Measurements from ENCODE around the gene CDC42. TPM values are rescaled to one million over a fixed set of nuclear protein-coding genes. Genes with fewer than 3 reads are reported as not detected.
"Not testable (repeated sequence)": the region's sequence is repeated elsewhere in the genome, so short reads cannot be mapped to it uniquely, and the experiment has no call there.

The CDC42 gene
- total RNA-seq = 100 to 1,000 TPM; 120 to 187 (median 171) TPM

DNA sequence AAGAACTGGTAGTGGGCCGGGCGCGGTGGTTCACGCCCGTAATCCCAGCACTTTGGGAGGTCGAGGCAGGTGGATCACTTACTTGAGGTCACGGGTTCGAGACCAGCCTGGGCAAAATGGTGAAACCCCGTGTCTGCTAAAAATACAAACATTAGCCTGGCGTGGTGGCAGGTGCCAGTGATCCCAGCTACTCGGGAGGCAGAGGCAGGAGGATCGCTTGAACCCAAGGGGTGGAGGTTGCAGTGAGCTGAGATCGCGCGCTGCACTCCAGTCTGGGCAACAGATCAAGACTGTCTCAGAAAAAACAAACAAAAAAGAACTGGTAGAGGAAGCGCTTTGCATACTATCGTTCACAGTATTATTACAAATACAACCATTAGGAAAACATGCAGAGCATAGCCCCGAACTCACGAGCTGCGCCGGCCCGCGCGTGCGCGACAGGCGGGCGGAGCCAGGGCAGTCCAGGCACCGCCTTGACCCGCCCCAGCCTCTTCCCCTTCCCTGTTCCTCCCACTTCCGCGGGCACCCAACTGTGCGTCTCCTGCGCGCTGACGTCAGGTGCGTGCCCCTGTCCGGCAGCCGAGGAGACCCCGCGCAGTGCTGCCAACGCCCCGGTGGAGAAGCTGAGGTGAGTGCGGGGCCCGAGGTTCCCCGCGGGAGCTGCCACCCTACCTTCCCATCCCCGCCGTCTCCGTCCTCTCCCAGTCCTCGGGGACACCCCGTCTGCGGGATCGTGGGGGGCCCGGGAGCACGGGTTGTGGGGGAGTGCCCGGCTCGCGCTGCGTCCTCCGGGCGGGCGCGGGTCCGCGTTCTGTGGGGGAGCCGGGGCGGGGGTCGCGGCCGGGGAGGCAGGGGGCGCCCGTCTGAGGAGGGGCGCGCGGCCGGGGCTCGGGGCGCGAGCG is at the start of gene CDC42:
Gene CDC42 (plus strand): TSS at position 595 of the 902 bp plus-strand sequence. CDS start 25,770 bp downstream, outside the sequence.
- Histone ChIP-seq H3K4me3 (peak within 1 kb of the TSS; percentile 73 to 94 (median 78)), H3K9me3 (no peaks in the 10 kb centered on the region), H3K27ac (peak within 1 kb of the TSS; percentile 98 to 100 (median 98)), H3K4me1 (peaks cover 0 to 41% (median 27%) of the 10 kb centered on the region in 4 donors), H3K27me3 (no peaks in the 10 kb centered on the region), H3K36me3 (no peaks in the 10 kb centered on the region)
- WGBS, 2 donors = 24 to 26% methylated on average over 51 to 53 of the region's 81 CpGs
- peak; percentile 94 for DNase-seq (ENCODE audit: low spot score in 2 of 2)
- TF ChIP-seq EP300 (IDR thresholded peaks at IDR 0.05) (peak; percentile 83 to 99), POLR2A (IDR thresholded peaks at IDR 0.05) (peak; percentile 97 to 98)
- TF ChIP-seq, protein P1, sequence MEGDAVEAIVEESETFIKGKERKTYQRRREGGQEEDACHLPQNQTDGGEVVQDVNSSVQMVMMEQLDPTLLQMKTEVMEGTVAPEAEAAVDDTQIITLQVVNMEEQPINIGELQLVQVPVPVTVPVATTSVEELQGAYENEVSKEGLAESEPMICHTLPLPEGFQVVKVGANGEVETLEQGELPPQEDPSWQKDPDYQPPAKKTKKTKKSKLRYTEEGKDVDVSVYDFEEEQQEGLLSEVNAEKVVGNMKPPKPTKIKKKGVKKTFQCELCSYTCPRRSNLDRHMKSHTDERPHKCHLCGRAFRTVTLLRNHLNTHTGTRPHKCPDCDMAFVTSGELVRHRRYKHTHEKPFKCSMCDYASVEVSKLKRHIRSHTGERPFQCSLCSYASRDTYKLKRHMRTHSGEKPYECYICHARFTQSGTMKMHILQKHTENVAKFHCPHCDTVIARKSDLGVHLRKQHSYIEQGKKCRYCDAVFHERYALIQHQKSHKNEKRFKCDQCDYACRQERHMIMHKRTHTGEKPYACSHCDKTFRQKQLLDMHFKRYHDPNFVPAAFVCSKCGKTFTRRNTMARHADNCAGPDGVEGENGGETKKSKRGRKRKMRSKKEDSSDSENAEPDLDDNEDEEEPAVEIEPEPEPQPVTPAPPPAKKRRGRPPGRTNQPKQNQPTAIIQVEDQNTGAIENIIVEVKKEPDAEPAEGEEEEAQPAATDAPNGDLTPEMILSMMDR (IDR thresholded peaks at IDR 0.05) = peak in 1 of 5 experiments; percentile 43

DNA sequence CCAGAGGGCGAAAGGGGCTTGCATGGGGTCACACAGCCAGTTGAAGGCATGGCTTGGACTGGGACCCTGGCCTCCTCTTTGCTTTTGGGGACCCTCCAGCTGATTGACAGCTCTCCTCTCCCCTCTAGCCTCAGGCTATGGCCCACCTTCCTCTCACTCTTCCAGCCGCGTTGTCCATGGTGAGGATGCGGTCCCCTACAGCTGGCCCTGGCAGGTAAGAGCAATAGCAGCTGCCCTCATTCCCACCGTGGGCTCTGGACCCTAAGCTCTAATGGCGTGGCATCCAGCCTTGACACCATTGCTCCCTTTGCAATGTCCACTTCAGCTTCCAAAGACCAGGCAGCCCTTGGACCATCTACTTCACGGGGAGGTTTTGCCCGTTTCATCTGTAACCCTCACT is 49.6 kb upstream of the CDC42 start:
- WGBS, 2 donors = 74 to 79% methylated on average over 8 of the region's 8 CpGs
- H3K9me3 ChIP-seq; H3K27ac ChIP-seq; H3K36me3 ChIP-seq; H3K27me3 ChIP-seq; H3K4me3 ChIP-seq; DNase-seq (ENCODE audit: low spot score in 2 of 2); H3K4me1 ChIP-seq: not testable (repeated sequence)

DNA sequence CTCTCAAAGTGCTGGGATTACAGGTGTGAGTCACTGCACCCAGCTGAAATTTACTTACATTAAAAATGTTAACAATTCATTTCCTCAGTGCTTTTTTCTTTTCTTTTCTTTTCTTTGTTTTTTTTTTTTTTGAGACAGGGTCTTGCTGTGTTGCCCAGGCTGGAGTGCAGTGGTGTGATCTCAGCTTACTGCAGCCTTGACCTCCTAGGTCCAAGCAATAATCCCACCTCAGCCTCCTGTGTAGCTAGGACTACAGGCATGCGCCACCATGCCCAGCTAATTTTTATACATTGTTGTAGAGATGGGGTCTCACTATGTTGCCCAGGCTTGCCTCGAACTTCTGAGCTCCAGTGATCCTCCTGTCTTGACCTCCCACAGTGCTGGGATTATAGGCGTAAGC is 48.5 kb upstream of the CDC42 start:
- WGBS, 2 donors = 92 to 100% methylated on average over 2 of the region's 3 CpGs
- not testable (repeated sequence) for H3K27ac ChIP-seq; DNase-seq (ENCODE audit: low spot score in 2 of 2); H3K27me3 ChIP-seq; H3K4me3 ChIP-seq; H3K9me3 ChIP-seq; H3K4me1 ChIP-seq; H3K36me3 ChIP-seq

DNA sequence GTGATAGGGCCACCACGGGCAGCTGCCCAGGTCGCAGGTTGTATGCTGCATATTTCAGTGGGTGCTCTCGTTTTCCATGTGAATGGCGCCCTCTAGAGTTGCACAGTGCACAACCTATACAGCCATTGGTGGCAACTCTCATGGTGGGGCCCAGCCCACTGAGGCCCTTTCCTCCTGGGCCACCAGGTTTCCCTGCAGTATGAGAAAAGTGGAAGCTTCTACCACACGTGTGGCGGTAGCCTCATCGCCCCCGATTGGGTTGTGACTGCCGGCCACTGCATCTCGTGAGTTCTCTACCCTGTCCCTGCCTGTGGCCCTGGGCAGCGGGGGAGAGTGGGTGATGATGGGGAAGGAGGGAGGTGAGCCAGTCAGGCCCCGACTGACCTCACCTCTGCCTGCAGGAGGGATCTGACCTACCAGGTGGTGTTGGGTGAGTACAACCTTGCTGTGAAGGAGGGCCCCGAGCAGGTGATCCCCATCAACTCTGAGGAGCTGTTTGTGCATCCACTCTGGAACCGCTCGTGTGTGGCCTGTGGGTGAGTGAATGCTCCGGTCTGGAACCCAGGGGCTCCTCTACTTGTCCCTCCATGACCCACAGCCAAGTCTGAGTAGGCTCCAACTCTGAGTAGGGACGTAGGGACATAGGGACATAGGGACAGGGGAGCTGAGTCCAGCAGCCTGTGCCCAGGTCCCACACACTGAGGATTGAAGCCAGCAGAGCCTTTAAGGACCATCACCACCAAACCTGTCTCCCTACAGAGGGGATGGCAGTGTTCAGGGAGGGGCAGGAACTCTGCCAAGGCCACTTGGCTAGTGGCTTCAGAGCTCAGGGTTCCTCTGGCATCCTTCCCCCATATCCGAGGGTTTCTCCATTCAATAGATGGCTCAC is 47.0 kb upstream of the CDC42 start:
- WGBS, 2 donors = 69 to 70% methylated on average over 15 to 18 of the region's 18 CpGs
- peak in 1 of 2 donors; percentile 27 for DNase-seq (ENCODE audit: low spot score in 2 of 2)
- TF ChIP-seq, protein P1 (IDR thresholded peaks at IDR 0.05) = peak in 2 of 5 experiments; percentile 12 to 14

DNA sequence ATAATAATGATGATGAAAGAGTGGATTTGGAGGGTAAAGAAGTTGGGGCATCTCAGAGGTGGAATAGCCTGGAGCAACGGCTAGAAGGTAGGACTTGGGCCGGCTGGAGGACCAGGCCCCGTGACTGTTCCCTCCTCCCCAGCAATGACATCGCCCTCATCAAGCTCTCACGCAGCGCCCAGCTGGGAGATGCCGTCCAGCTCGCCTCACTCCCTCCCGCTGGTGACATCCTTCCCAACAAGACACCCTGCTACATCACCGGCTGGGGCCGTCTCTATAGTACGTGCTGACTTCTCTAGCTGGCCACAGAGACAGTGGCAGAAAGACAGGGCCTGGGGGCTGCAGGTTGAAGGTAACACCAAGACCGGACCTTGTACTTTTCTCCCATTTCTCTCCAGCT is 45.8 kb upstream of the CDC42 start:
- WGBS, 2 donors = 65 to 76% methylated on average over 13 of the region's 13 CpGs
- not testable (repeated sequence) for DNase-seq (ENCODE audit: low spot score in 2 of 2); H3K9me3 ChIP-seq; H3K36me3 ChIP-seq; H3K4me1 ChIP-seq; H3K4me3 ChIP-seq; H3K27me3 ChIP-seq; H3K27ac ChIP-seq

More for the DNA sequence above, 47.0 kb upstream of the CDC42 start:
- not testable (repeated sequence) for H3K27me3 ChIP-seq, H3K36me3 ChIP-seq, H3K4me3 ChIP-seq, H3K4me1 ChIP-seq, H3K9me3 ChIP-seq, H3K27ac ChIP-seq

DNA sequence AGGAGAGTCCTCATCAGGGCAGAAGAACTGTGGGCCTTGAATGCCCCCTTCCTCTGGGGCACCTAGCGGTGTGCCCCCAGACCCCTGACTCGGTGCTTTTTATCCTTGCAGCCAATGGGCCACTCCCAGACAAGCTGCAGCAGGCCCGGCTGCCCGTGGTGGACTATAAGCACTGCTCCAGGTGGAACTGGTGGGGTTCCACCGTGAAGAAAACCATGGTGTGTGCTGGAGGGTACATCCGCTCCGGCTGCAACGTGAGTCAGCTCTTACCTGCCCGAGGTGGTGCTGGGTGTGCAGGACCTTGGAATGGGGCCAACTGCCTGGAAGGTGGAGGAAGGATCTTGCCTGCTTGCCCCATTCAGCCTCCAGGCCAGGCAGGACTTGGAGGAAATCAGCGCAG is 45.2 kb upstream of the CDC42 start:
- not testable (repeated sequence) for H3K4me1 ChIP-seq; H3K9me3 ChIP-seq; H3K36me3 ChIP-seq; DNase-seq (ENCODE audit: low spot score in 2 of 2); H3K27ac ChIP-seq; H3K27me3 ChIP-seq; H3K4me3 ChIP-seq
- 89 to 90% methylated on average over 2 to 8 of the region's 10 CpGs for WGBS, 2 donors

DNA sequence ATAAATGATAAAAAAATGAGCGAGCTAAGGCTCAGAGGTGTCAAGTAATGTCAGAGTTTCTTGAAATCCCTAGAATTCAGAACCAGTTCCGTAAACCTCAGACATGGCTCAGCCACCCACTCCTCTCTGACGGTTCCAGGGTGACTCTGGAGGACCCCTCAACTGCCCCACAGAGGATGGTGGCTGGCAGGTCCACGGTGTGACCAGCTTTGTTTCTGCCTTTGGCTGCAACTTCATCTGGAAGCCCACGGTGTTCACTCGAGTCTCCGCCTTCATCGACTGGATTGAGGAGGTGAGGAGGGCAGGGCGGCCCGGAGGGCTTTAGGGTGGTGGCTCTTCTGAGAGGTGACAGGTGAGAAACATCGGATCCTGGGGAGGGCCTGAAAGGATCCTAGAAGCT is 42.9 kb upstream of the CDC42 start:
- not testable (repeated sequence) for DNase-seq (ENCODE audit: low spot score in 2 of 2); H3K4me1 ChIP-seq; H3K27ac ChIP-seq; H3K9me3 ChIP-seq; H3K36me3 ChIP-seq; H3K4me3 ChIP-seq; H3K27me3 ChIP-seq
- WGBS, 2 donors = 75% methylated on average over 8 to 10 of the region's 11 CpGs

DNA sequence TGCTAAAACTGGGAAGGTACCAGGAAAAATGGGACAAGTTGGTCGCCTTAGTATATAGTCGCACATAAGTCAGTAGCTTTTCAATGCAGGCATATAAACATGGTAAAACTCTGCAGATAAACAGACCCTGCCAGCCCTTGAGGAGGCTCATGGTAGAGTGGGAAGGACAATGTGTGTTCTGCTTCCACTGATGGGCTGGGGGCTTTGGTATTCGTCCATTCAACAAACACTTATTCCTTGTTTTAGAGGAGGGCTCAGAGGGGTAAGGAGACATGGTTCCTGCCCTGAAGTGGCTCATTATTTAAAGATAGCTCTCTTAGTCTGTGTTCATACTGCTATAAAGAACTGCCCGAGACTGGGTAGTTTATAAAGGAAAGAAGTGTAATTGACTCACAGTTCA is 39.8 kb upstream of the CDC42 start:
- H3K27me3 ChIP-seq; H3K36me3 ChIP-seq; DNase-seq (ENCODE audit: low spot score in 2 of 2); H3K9me3 ChIP-seq; H3K4me3 ChIP-seq; H3K27ac ChIP-seq; H3K4me1 ChIP-seq: not testable (repeated sequence)
- 58 to 78% methylated on average over 3 to 4 of the region's 4 CpGs for WGBS, 2 donors

DNA sequence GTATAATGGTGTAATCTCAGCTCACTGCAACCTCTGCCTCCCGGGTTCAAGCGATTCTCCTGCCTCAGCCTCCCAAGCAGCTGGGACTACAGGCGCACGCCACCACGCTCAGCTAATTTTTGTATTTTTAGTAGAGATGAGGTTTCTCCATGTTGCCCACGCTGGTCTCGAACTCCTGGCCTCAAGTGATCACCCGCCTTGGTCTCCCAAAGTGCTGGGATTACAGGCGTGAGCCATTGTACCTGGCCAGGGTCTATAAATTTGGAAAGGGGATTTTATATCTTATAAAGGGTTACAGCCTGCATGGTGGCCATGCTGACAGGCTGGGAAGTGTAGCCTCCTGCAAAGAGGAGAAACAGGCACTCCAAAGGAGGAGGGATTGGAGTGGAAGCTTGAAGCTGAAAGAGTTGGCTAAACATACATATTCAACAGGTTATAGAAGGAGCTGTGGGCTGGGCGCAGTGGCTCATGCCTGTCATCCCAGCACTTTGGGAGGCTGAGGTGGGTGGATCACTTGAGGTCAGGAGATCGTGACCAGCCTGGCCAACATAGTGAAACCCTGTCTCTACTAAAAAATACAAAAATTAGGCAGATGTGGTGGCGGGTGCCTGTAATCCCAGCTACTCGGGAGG is 37.8 kb upstream of the CDC42 start:
- not testable (repeated sequence) for H3K4me3 ChIP-seq
- 86 to 92% methylated on average over 13 of the region's 13 CpGs for WGBS, 2 donors

More for the DNA sequence above, 37.8 kb upstream of the CDC42 start:
- H3K36me3 ChIP-seq; H3K27ac ChIP-seq; DNase-seq (ENCODE audit: low spot score in 2 of 2); H3K9me3 ChIP-seq; H3K27me3 ChIP-seq; H3K4me1 ChIP-seq: not testable (repeated sequence)
